GM21360 (cell line): Measurements from ENCODE around the gene CDK5R1.
A peak's percentile ranks its signal among the peaks of the same experiment; 100 is the strongest.

ENCODE experiments used
- ATAC-seq: cut with Tn5 transposase; IDR thresholded peaks from one replicate; pipeline ENCODE4 v1.9.1; 2021; ENCODE audit warnings: mild to moderate bottlenecking, moderate library complexity; ENCODE audit not compliant: unreplicated experiment

Gene CDK5R1

DNA sequence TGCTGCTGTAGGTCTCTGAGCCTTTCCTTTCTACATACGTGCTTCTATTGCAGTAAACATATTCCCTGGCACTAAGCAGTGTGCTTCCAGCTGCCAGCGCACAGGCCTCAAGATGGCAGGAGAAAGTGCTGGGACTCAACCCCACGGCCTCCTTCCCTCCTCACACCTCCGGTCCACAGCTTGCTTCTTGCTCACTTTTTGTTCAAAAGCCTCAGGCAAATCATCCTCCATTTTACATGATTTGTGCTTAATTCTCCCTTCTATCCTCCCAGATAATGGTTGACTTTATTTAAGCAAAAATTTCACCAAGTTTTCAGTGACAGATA, 5.4 kb downstream of the CDK5R1 start:
- ATAC-seq: no peak

GRCh38 chr17:32492648-32493289, 6.0 kb downstream of the CDK5R1 start:
- no peak for ATAC-seq

DNA sequence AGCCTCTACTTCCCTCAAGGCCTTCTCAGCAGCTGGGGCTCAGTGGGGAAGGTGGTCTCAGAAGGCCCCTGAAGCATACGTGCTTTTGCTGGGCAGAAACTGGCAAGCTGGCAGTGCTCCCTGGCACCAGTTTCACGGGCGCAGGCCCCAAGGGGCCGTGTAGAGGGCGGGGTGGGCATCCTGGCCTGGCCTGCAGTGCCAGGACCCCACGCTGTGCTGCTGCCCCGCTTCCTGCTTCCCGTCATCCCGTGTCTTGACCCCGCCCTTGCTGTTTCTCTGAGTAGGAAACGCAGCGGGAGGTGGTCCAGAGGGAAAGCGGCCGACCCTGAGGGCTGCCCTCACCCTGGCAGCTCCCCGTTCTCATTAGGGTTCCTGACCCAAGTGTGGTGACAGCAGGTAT, 6.8 kb downstream of the CDK5R1 start:
- no peak for ATAC-seq

DNA sequence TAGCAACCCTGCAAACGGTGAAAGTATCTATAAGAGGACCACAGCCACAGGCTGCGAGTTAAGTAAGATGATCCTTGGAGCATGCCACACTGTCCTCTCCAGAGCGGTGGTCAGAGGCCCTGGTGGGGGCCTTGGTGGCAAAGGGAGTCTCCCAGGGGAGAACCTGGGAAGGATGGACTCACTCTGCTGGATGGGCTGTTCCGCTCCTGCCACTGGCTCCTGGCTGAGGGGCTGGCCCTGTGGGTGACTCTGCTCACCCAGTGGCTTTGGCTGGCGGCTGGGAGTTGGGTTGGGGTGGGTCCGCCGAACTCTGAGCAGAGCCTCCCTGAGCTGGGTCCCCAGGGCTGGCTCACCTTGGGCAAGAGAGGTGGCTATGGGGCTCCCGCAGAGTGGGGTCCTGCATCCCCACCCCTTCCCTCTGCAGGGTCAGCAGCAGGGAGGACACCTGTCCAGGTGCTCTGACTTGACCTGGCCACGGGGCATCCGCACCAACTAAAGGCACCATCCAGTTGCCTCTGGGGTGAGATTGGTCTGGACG, 7.3 kb downstream of the CDK5R1 start:
- no peak for ATAC-seq

GRCh38 chr17:32494621-32495358, 8.0 kb downstream of the CDK5R1 start:
- no peak for ATAC-seq

GRCh38 chr17:32495359-32496231, 8.8 kb downstream of the CDK5R1 start:
- ATAC-seq: no peak

GRCh38 chr17:32496395-32497073, 9.7 kb downstream of the CDK5R1 start:
- no peak for ATAC-seq

GRCh38 chr17:32497431-32498205, 10.8 kb downstream of the CDK5R1 start:
- no peak for ATAC-seq

GRCh38 chr17:32498391-32498790, 11.6 kb downstream of the CDK5R1 start:
- ATAC-seq: no peak

GRCh38 chr17:32502013-32502412, 15.2 kb downstream of the CDK5R1 start:
- no peak for ATAC-seq

DNA sequence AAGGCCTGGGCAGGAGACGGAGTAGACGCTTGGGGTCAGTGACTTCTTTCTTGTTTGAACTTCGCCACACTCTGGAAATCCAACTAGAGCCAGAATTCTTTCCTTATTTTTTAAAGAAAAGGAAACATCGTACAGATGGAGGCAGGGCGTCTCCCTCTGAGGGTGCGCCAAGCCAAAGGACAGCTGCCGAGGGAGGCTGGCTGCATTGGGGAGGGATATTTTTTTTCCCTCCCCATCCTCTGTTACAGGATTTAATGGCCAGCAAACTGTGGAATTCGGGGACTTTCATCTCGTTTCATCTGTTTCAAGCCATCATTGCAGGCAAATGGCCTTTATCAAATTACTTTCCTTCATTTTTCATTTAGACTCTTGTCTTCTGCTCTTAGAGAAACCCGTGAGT, 15.9 kb downstream of the CDK5R1 start:
- ATAC-seq: no peak

- peak; percentile 90 for ATAC-seq
Observed at GRCh38 chr17:32503251-32504165, 16.7 kb downstream of the CDK5R1 start.

DNA sequence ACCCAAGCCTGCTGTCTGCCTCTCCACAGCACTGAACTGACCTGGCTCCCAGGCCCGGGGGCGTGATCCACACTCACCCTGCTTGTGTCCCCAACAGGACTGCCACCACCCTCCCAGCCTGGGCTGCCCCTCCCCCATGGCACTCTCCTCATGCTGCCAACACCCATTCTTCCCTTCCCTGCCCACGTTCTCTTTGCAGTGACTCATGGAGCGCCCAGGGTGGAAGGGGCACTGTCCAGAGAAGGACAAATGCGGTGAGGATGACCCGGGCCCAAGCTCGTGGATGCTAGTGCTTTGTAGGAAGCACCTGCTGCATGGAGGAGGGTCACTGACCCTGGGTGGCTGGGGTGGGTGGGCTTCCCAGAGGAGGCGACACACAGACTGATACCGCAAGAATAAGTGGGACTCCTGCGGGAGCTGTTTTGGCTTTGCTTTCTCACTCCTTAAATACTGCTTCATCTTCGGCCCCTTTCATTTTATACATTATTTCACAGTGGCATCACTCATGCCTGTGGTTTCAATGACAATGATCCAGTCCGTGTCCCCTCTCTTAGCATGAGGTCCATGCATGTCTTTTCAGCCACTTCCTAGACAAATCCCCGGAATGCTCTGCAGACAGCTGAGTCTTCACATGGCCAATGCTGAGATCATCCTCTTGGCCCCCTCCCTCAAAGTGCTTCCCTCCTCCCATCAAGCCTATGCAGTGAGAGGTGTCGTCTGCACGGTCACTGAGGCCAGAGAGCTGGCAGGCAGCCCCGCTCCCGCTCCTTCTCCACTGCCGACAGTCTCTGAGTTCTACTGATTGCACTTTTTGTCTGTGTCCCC, 17.6 kb downstream of the CDK5R1 start:
- ATAC-seq: no peak

DNA sequence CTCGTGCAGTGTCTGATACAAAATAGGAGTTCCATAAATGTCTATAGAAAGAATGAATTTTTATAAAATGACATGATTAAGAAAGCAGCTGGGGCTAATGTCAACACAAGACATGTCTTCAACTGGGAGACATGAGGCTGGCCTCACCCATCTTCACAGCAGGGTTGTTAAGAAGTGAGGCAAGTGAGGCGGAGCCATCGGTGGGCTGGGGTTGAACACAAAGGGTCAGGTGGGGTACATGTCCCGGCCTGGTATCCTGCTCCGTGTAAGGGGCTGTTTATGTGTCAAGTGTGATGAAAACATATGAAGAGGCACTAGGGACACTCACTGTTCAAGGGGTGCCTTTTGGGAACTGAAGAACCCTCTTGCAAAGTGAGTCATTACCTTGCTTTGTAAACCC, 22.1 kb downstream of the CDK5R1 start:
- ATAC-seq: no peak

GRCh38 chr17:32510466-32510865, 23.7 kb downstream of the CDK5R1 start:
- no peak for ATAC-seq

- no peak for ATAC-seq
Observed at GRCh38 chr17:32512328-32512727, 25.5 kb downstream of the CDK5R1 start.

DNA sequence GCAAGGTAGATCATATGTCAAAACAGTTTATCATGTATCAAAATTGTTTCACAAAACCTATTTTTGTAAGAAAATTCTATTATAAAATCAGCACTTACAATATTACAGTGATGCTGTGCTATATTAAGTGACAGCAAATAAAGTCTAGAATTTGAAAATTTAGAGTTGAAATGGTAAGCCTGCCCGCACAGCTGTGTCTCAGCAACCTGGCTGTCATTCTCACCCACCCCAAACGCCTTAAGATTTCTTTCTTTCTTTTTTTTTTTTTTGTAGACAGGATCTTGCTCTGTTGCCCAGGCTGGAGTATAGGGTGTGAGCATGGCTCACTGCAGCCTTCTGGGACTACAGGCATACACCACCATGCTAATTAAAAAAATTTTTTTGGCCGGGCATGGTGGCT, 26.8 kb downstream of the CDK5R1 start:
- ATAC-seq: no peak

DNA sequence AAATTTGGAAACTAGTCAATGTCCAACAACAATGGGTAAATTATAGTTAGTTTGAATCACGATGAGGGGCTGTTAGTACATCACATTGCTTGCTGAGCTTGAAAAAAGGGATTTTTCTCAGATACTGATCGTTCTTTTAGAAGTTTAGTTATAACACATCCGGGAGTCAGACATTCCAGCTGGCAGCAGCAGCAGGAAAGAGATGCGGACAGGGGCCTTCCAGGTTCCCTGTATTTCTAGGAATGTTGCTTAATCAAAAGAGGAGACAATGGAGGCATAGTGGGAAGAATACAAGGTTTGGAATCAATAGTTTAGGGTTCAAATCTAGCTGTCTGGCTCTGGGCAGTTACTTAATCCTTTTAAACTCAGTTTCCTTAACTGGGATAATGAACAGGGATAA, 27.8 kb downstream of the CDK5R1 start:
- no peak for ATAC-seq
